SK-N-SH (cell line): ENCODE results near the gene CIB4. TPM values are rescaled to one million over a fixed set of nuclear protein-coding genes. Genes with fewer than 3 reads are reported as not detected.

ENCODE experiments used
- CTCF ChIA-PET: fragments of 300-600, 350-600 bp; formaldehyde crosslinking; extraction: SDS; loops from one replicate; lab custom pipeline; 2021; lab: Yijun Ruan, JAX
- POLR2A ChIA-PET: fragments of 350-600 bp; sonication (Branson Sonifier 250); formaldehyde crosslinking; extraction: SDS; loops from one replicate; lab custom pipeline; 2020; ENCODE audit warnings: antibody characterized with exemption, inconsistent platforms; lab: Yijun Ruan, JAX
- DNase-seq: peaks from one replicate; pipeline ENCODE4 v3.0.0; 2012
- H2AFZ ChIP-seq: fragments of 200-600 bp; sonication (generic); 2 replicates; pipeline ENCODE4 v1.8.1; 2016; ENCODE audit warnings: antibody characterized with exemption, mild to moderate bottlenecking, low read depth
- H3F3A ChIP-seq: fragments of 200-600 bp; sonication (generic); replicated peaks from 2 replicates; pipeline ENCODE3; 2016; ENCODE audit warnings: antibody characterized with exemption, mild to moderate bottlenecking; ENCODE audit not compliant: insufficient read depth
- H3K27ac ChIP-seq, 2 experiments: fragments of 200-500 bp in 1 of 2; fragments of 200-600 bp in 1 of 2; sonication (Bioruptor generic) in 1 of 2; sonication (generic), shearing (Covaris generic) in 1 of 2; 2 replicates each; pipeline versions ENCODE4 v1.5.1 to v1.6.1; 2014 to 2016; ENCODE audit warnings: low read depth in 2 of 2, inconsistent platforms in 1 of 2, low read length in 1 of 2, mild to moderate bottlenecking in 1 of 2, mixed read lengths in 1 of 2
- H3K27me3 ChIP-seq: fragments of 200-600 bp; sonication (generic), shearing (Covaris generic); 2 replicates; pipeline ENCODE4 v1.6.1; 2016; ENCODE audit warnings: mixed run types; ENCODE audit not compliant: insufficient read depth
- H3K36me3 ChIP-seq, 2 experiments: fragments of 200-500 bp in 1 of 2; fragments of 200-600 bp in 1 of 2; sonication (Bioruptor generic) in 1 of 2; sonication (generic) in 1 of 2; replicated peaks in 1 of 2; 2 replicates each; pipeline versions ENCODE3 to v1.5.1; 2014 to 2016; ENCODE audit warnings: low read length in 1 of 2, mild to moderate bottlenecking in 1 of 2; ENCODE audit not compliant: insufficient read depth in 2 of 2, control insufficient read depth in 1 of 2
- H3K4me1 ChIP-seq, 2 experiments: fragments of 200-500 bp in 1 of 2; fragments of 200-600 bp in 1 of 2; sonication (Bioruptor generic) in 1 of 2; sonication (generic), shearing (Covaris generic) in 1 of 2; 2 replicates each; pipeline versions ENCODE4 v1.5.1 to v1.6.1; 2014 to 2016; ENCODE audit warnings: low read depth in 1 of 2, low read length in 1 of 2, mixed run types in 1 of 2; ENCODE audit not compliant: insufficient read depth in 2 of 2, control insufficient read depth in 1 of 2
- H3K4me2 ChIP-seq: fragments of 200-600 bp; sonication (generic), shearing (Covaris generic); 2 replicates; pipeline ENCODE4 v1.6.1; 2017; ENCODE audit warnings: mixed run types
- H3K4me3 ChIP-seq, 2 experiments: fragments of 200-500 bp in 1 of 2; fragments of 200-600 bp in 1 of 2; sonication (Bioruptor generic) in 1 of 2; sonication (generic), shearing (Covaris generic) in 1 of 2; 2 replicates each; pipeline versions ENCODE4 v1.5.1 to v1.8.1; 2014 to 2016; ENCODE audit warnings: low read depth in 2 of 2, inconsistent platforms in 1 of 2, low read length in 1 of 2, mild to moderate bottlenecking in 1 of 2, mixed read lengths in 1 of 2, moderate library complexity in 1 of 2
- H3K79me2 ChIP-seq: fragments of 200-600 bp; sonication (generic); 2 replicates; pipeline ENCODE4 v1.8.1; 2017; ENCODE audit warnings: mild to moderate bottlenecking; ENCODE audit not compliant: insufficient read depth
- H3K9ac ChIP-seq: fragments of 200-600 bp; sonication (generic); 2 replicates; pipeline ENCODE4 v1.6.1; 2017; ENCODE audit warnings: mixed run types
- H3K9me2 ChIP-seq: fragments of 200-600 bp; sonication (generic); 2 replicates; pipeline ENCODE4 v1.6.1; 2017; ENCODE audit warnings: mixed run types
- H3K9me3 ChIP-seq: fragments of 200-600 bp; sonication (generic); 2 replicates; pipeline ENCODE4 v1.6.1; 2017; ENCODE audit warnings: mixed run types, mild to moderate bottlenecking, moderate library complexity
- H4K20me1 ChIP-seq: fragments of 200-600 bp; sonication (generic); 2 replicates; pipeline ENCODE4 v1.6.1; 2017; ENCODE audit warnings: mild to moderate bottlenecking, mixed run types; ENCODE audit not compliant: insufficient read depth
- CTCF ChIP-seq: fragments of 200-600 bp; sonication (generic); IDR thresholded peaks from 2 replicates; pipeline ENCODE4 v1.6.1; 2017; ENCODE audit warnings: antibody characterized with exemption, mild to moderate bottlenecking, moderate library complexity
- EP300 ChIP-seq, 2 experiments: IDR thresholded peaks; 2 replicates each; pipeline versions ENCODE4 v1.4.0 to v1.6.1; 2012; ENCODE audit warnings: borderline replicate concordance in 1 of 2, low read depth in 1 of 2, low read length in 1 of 2
- FOXJ3 ChIP-seq: sonication (generic); formaldehyde crosslinking; IDR thresholded peaks from 2 replicates; pipeline ENCODE4 v1.5.1; 2020; ENCODE audit warnings: mild to moderate bottlenecking, missing genetic modification reagents
- GATA2 ChIP-seq: sonication (generic); formaldehyde crosslinking; IDR thresholded peaks from 2 replicates; pipeline ENCODE4 v1.5.0; 2020; ENCODE audit warnings: mild to moderate bottlenecking, missing genetic modification reagents
- IRF3 ChIP-seq: fragments of 150-350 bp; IDR thresholded peaks from 2 replicates; pipeline ENCODE4 v1.6.1; 2016; ENCODE audit warnings: mild to moderate bottlenecking, low read depth, low read length
- JUND ChIP-seq: IDR thresholded peaks from 2 replicates; pipeline ENCODE4 v1.4.0; 2012
- MAX ChIP-seq: IDR thresholded peaks from 2 replicates; pipeline ENCODE4 v1.4.0; 2012; ENCODE audit warnings: low read depth
- MEF2A ChIP-seq: IDR thresholded peaks from 2 replicates; pipeline ENCODE4 v1.4.0; 2012; ENCODE audit warnings: low read depth, borderline replicate concordance
- MXI1 ChIP-seq: IDR thresholded peaks from 2 replicates; pipeline ENCODE4 v1.6.1; 2012; ENCODE audit warnings: mild to moderate bottlenecking, low read depth, low read length, improper control_type of control experiment
- NFIC ChIP-seq: IDR thresholded peaks from 2 replicates; pipeline ENCODE4 v1.4.0; 2012; ENCODE audit warnings: borderline replicate concordance
- PBX3 ChIP-seq: IDR thresholded peaks from 2 replicates; pipeline ENCODE4; 2012
- RAD21 ChIP-seq: IDR thresholded peaks from 2 replicates; pipeline ENCODE4 v1.6.1; 2012; ENCODE audit warnings: mild to moderate bottlenecking, low read length
- RFX5 ChIP-seq: IDR thresholded peaks from 2 replicates; pipeline ENCODE4 v1.6.1; 2012; ENCODE audit warnings: mild to moderate bottlenecking, improper control_type of control experiment, low read length
- SIN3A ChIP-seq: IDR thresholded peaks from 2 replicates; pipeline ENCODE4 v1.6.1; 2012; ENCODE audit warnings: low read depth, mild to moderate bottlenecking, low read length, moderate library complexity, borderline replicate concordance
- USF2 ChIP-seq: fragments of 150-350 bp; IDR thresholded peaks from 2 replicates; pipeline ENCODE4 v1.6.1; 2017; ENCODE audit warnings: antibody characterized with exemption, low read length, low read depth, borderline replicate concordance
- YY1 ChIP-seq: IDR thresholded peaks from 2 replicates; pipeline ENCODE4 v1.4.0; 2012; ENCODE audit warnings: low read depth, mild to moderate bottlenecking
- ZBTB33 ChIP-seq: IDR thresholded peaks from 2 replicates; pipeline ENCODE4 v1.4.0; 2012; ENCODE audit warnings: low read depth, borderline replicate concordance
- WGBS: methylation state at CpG from one replicate; pipeline ENCODE4 v1.1.6; 2017; ENCODE audit warnings: low lambda C conversion rate; 5-methylcytosine and 5-hydroxymethylcytosine counted together
- polyA plus RNA-seq, 3 experiments: library from polyadenylated mRNA; depleted of rRNA; stranded (reverse); fragments of >200 nt; gene quantifications; 2 replicates each; pipeline ENCODE4 v1.2.3, GENCODE V29; 2012

Gene CIB4
- polyA plus RNA-seq, 1 of the 3 experiments (the other 2 are of a cell fraction), result not detected

GRCh38 chr2:26560892-26561291, 80.3 kb downstream of the CIB4 start:
- CTCF ChIA-PET, result interaction anchor here (1.8 to 11.1 kb wide), 3 partner anchors 16 to 184 kb away, joined by 8 to 153 read pairs (median 15); no protein-coding TSS in a partner anchor
- H3K4me1 ChIP-seq, result peaks cover 0 to 9% of the 10 kb centered on the region in 2 experiments; a peak in 1 of 4 replicates

More at GRCh38 chr2:26560892-26561291, 80.3 kb downstream of the CIB4 start:
- 72% methylated on average over 3 of the region's 3 CpGs for WGBS
- H3K4me3 ChIP-seq, result no peak overlapping the region
- no peak for DNase-seq
- POLR2A ChIA-PET, result no interaction called here
- H3K27ac ChIP-seq, result no peak overlapping the region
- H3K27me3 ChIP-seq, result peaks cover 86% of the 10 kb centered on the region
- no peak overlapping the region for H3K9ac ChIP-seq
- no peaks in the 10 kb centered on the region for H4K20me1 ChIP-seq
- no peaks in the 10 kb centered on the region for H3K36me3 ChIP-seq
- no peaks in the 10 kb centered on the region for H3K79me2 ChIP-seq
- H3F3A ChIP-seq, result no peaks in the 10 kb centered on the region
- no peak overlapping the region for H3K4me2 ChIP-seq
- H3K9me2 ChIP-seq, result no peaks in the 10 kb centered on the region
- H3K9me3 ChIP-seq, result no peaks in the 10 kb centered on the region
- TF ChIP-seq GATA2 (CRISPR knock-in tag) (no peak), YY1 (no peak), SIN3A (no peak), FOXJ3 (CRISPR knock-in tag) (no peak), ZBTB33 (no peak), MAX (no peak), RAD21 (no peak), PBX3 (no peak), MEF2A (no peak), JUND (no peak), USF2 (no peak), IRF3 (no peak), MXI1 (no peak), NFIC (no peak), EP300 (IDR thresholded peaks at IDR 0.05; ENCODE audit: borderline replicate concordance in 1 of 2, low read depth in 1 of 2, low read length in 1 of 2) (no peak), RFX5 (no peak), CTCF (no peak)
- no peak overlapping the region for H2AFZ ChIP-seq
